NCI-H128 (cell line): ENCODE measurements around the gene DIPK1C.
"Not testable (repeated sequence)": the region's sequence is repeated elsewhere in the genome, so short reads cannot be mapped to it uniquely, and the experiment has no call there.

ENCODE experiments used
- DNase-seq: peaks from one replicate; lab custom pipeline; 2025; ENCODE audit not compliant: unreplicated experiment; lab: John Stamatoyannopoulos, UW

The DIPK1C gene

GRCh38 chr18:74457043-74457724 is at the start of gene DIPK1C:
TSS of gene DIPK1C (minus strand) at chr18:74457308. CDS start at chr18:74457259, 49 bp downstream.
- DNase-seq = no peak

- DNase-seq = no peak
Observed at GRCh38 chr18:74506448-74507084, 49.5 kb upstream of the DIPK1C start.

GRCh38 chr18:74505776-74506175 is 48.7 kb upstream of the DIPK1C start:
- DNase-seq = no peak

GRCh38 chr18:74503137-74503536 is 46.0 kb upstream of the DIPK1C start:
- no peak for DNase-seq

- no peak for DNase-seq
Observed at GRCh38 chr18:74501386-74501785, 44.3 kb upstream of the DIPK1C start.

- DNase-seq = not testable (repeated sequence)
Observed at GRCh38 chr18:74500774-74501173, 43.7 kb upstream of the DIPK1C start.

- DNase-seq = no peak
Observed at GRCh38 chr18:74500372-74500771, 43.3 kb upstream of the DIPK1C start.

- no peak for DNase-seq
Observed at GRCh38 chr18:74499633-74500032, 42.5 kb upstream of the DIPK1C start.

- no peak for DNase-seq
Observed at GRCh38 chr18:74498712-74499627, 41.9 kb upstream of the DIPK1C start.

- no peak for DNase-seq
Observed at GRCh38 chr18:74497778-74498177, 40.7 kb upstream of the DIPK1C start.

- no peak for DNase-seq
Observed at GRCh38 chr18:74497324-74497676, 40.2 kb upstream of the DIPK1C start.

- DNase-seq = no peak
Observed at GRCh38 chr18:74496508-74497323, 39.6 kb upstream of the DIPK1C start.

- peak; percentile 99 for DNase-seq
Observed at GRCh38 chr18:74495581-74496507, 38.7 kb upstream of the DIPK1C start, which contains the start of gene CNDP2. TSS of gene CNDP2 (plus strand) at chr18:74496363. CDS start at chr18:74499974, 3,611 bp downstream.

- no peak for DNase-seq
Observed at GRCh38 chr18:74494514-74494913, 37.4 kb upstream of the DIPK1C start.

GRCh38 chr18:74493689-74494088 is 36.6 kb upstream of the DIPK1C start:
- peak; percentile 56 for DNase-seq

- DNase-seq = no peak
Observed at GRCh38 chr18:74492259-74492658, 35.2 kb upstream of the DIPK1C start.

- DNase-seq = no peak
Observed at GRCh38 chr18:74489676-74490075, 32.6 kb upstream of the DIPK1C start.

GRCh38 chr18:74488864-74489263 is 31.8 kb upstream of the DIPK1C start:
- DNase-seq = no peak

GRCh38 chr18:74488354-74488753 is 31.2 kb upstream of the DIPK1C start:
- no peak for DNase-seq
